HG02840 (cell line): ENCODE results near the gene BAK1.
"Not testable (repeated sequence)": the region's sequence is repeated elsewhere in the genome, so short reads cannot be mapped to it uniquely, and the experiment has no call there.

Source experiments
- ATAC-seq: cut with Tn5 transposase; IDR thresholded peaks from one replicate; pipeline ENCODE4 v1.9.1; 2021; ENCODE audit warnings: mild to moderate bottlenecking, moderate library complexity, moderate number of reproducible peaks; ENCODE audit not compliant: unreplicated experiment, low FRiP score

The BAK1 gene

GRCh38 chr6:33558801-33559200 lies 21.3 kb downstream of the BAK1 start:
- ATAC-seq, result no peak

GRCh38 chr6:33557376-33557775 lies 22.7 kb downstream of the BAK1 start:
- no peak for ATAC-seq

- ATAC-seq, result not testable (repeated sequence)
Measured at GRCh38 chr6:33552883-33553282, 27.2 kb downstream of the BAK1 start.

GRCh38 chr6:33552252-33552651 lies 27.8 kb downstream of the BAK1 start:
- no peak for ATAC-seq

GRCh38 chr6:33551538-33551937 lies 28.5 kb downstream of the BAK1 start:
- no peak for ATAC-seq

GRCh38 chr6:33549896-33550295 lies 30.2 kb downstream of the BAK1 start:
- ATAC-seq, result no peak

- ATAC-seq, result no peak
Measured at GRCh38 chr6:33549196-33549595, 30.9 kb downstream of the BAK1 start.

GRCh38 chr6:33547499-33547898 lies 32.6 kb downstream of the BAK1 start:
- ATAC-seq, result no peak

- no peak for ATAC-seq
Measured at GRCh38 chr6:33546766-33547165, 33.3 kb downstream of the BAK1 start.

GRCh38 chr6:33545292-33545691 lies 34.8 kb downstream of the BAK1 start:
- not testable (repeated sequence) for ATAC-seq

- no peak for ATAC-seq
Measured at GRCh38 chr6:33543116-33543515, 37.0 kb downstream of the BAK1 start.

- ATAC-seq, result no peak
Measured at GRCh38 chr6:33540768-33541167, 39.3 kb downstream of the BAK1 start.

- ATAC-seq, result no peak
Measured at GRCh38 chr6:33534702-33535101, 45.4 kb downstream of the BAK1 start.

GRCh38 chr6:33533163-33533869 lies 46.8 kb downstream of the BAK1 start:
- ATAC-seq, result not testable (repeated sequence)

GRCh38 chr6:33532431-33532830 lies 47.6 kb downstream of the BAK1 start:
- ATAC-seq, result not testable (repeated sequence)

- not testable (repeated sequence) for ATAC-seq
Measured at GRCh38 chr6:33530617-33531016, 49.5 kb downstream of the BAK1 start.
